Prostate gland (tissue), 2 donors: ENCODE measurements around the gene SEMA3G. TPM values are rescaled to one million over a fixed set of nuclear protein-coding genes. Genes with fewer than 3 reads are reported as not detected.

Source experiments
- DNase-seq: peaks from one replicate; pipeline ENCODE4 v3.0.0-alpha.2; 2019; ENCODE audit warnings: low spot score
- H3K27ac ChIP-seq, 2 donors: fragments of 200-600 bp; sonication (generic); 2 replicates each; pipeline ENCODE4 v1.5.1; 2017 to 2019
- H3K27me3 ChIP-seq: fragments of 200-600 bp; sonication (generic); replicated peaks from 2 replicates; pipeline ENCODE4 v1.5.1; 2019; ENCODE audit not compliant: insufficient read depth
- H3K36me3 ChIP-seq, 2 donors: fragments of 200-600 bp; sonication (generic); 1 replicate in 1 of 2; 2 replicates in 1 of 2; pipeline versions ENCODE4 v1.5.1 to v1.8.1; 2017 to 2019
- H3K4me1 ChIP-seq: fragments of 200-600 bp; sonication (generic); replicated peaks from 2 replicates; pipeline ENCODE4 v1.5.1; 2019
- H3K4me3 ChIP-seq, 2 donors: fragments of 200-600 bp; sonication (generic); 2 replicates each; pipeline ENCODE4 v1.5.1; 2017 to 2019
- H3K9me3 ChIP-seq: fragments of 200-600 bp; sonication (generic); 2 replicates; pipeline ENCODE4 v1.5.1; 2017
- POLR2A ChIP-seq: fragments of 450-650 bp; IDR thresholded peaks from one replicate; pipeline ENCODE4 v1.6.1; 2016; ENCODE audit warnings: antibody characterized with exemption, mild to moderate bottlenecking
- POLR2AphosphoS5 ChIP-seq: sonication (generic); formaldehyde crosslinking; IDR thresholded peaks from one replicate; pipeline ENCODE4 v1.6.1; 2017; ENCODE audit warnings: antibody characterized with exemption
- WGBS: methylation state at CpG from one replicate; pipeline ENCODE4 v1.1.5; 2018; 5-methylcytosine and 5-hydroxymethylcytosine counted together
- intact Hi-C: fragments of 100-400 bp; cut with DNase I; formaldehyde crosslinking; loops from one replicate; pipeline ENCODE4 v1.14.2; 2022
- total RNA-seq, 2 donors: library from RNA; depleted of rRNA; stranded (reverse); fragments of >200 nt; gene quantifications; one replicate each; pipeline ENCODE4 v1.1.0, GENCODE V29; 2016
- TF ChIP-seq, protein P1 (sequence below), 4 experiments: fragments of 200-600 bp in 2 of 4; fragments of 450-650 bp in 2 of 4; sonication (generic) in 2 of 4; IDR thresholded peaks; 1 replicate in 3 of 4; 2 replicates in 1 of 4; pipeline ENCODE4 v1.5.1; 2016 to 2019; ENCODE audit warnings: antibody characterized with exemption in 4 of 4, mild to moderate bottlenecking in 2 of 4, moderate library complexity in 2 of 4

The SEMA3G gene
- total RNA-seq, 2 donors from 2014 or later: 3.5 to 7.6 TPM

DNA sequence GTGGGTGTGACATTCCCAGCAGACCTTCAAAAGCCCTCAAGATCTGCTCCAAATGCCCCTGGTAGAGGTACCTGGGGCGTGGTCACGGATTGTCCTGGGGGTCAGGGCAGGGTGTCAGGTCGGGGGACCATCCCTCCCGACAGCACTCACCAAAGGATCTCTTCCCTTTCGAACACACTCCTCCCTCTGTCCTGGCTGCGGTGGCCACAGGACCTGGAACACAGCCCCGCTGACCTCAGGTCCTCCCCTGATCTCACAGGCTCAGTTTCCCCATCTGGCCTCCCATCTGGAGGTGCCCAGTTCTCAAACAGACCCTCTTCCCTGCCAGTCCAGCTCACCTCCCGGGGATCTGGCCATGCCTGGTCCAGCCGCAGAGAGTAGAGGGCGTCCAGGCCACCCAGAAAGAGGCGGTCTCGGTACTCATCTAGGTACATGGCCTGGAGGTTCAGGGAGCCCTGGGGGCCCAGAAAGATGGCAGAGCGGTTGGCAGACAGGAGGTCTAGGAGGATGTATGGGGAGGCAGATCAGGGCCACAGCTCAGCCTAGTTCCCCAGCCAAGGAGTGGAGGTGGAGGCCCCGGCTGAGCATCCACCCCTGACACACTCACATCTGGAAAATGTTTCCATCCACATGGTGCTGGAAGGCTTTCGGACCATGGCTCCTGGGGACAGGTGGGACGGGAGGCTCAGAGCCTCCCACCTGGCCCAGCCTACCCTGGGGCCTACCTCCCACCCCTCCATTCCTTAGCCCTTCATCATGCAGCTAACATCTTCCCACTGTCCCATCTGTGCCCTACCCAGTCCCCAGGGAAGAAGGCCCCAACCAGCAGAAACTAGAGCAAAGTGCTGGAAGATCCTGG, 2.3 kb downstream of the SEMA3G start:
- H3K27me3 ChIP-seq: no peaks in the 10 kb centered on the region
- H3K4me1 ChIP-seq: no peaks in the 10 kb centered on the region
- WGBS: 93% methylated on average over 16 of the region's 16 CpGs
- TF ChIP-seq POLR2A (no peak), POLR2AphosphoS5 (no peak)
- TF ChIP-seq, protein P1, sequence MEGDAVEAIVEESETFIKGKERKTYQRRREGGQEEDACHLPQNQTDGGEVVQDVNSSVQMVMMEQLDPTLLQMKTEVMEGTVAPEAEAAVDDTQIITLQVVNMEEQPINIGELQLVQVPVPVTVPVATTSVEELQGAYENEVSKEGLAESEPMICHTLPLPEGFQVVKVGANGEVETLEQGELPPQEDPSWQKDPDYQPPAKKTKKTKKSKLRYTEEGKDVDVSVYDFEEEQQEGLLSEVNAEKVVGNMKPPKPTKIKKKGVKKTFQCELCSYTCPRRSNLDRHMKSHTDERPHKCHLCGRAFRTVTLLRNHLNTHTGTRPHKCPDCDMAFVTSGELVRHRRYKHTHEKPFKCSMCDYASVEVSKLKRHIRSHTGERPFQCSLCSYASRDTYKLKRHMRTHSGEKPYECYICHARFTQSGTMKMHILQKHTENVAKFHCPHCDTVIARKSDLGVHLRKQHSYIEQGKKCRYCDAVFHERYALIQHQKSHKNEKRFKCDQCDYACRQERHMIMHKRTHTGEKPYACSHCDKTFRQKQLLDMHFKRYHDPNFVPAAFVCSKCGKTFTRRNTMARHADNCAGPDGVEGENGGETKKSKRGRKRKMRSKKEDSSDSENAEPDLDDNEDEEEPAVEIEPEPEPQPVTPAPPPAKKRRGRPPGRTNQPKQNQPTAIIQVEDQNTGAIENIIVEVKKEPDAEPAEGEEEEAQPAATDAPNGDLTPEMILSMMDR (IDR thresholded peaks at IDR 0.05): no peak
- intact Hi-C loops: no loop called here
- no peak for DNase-seq
- H3K4me3 ChIP-seq: no peak overlapping the region
- no peaks in the 10 kb centered on the region for H3K36me3 ChIP-seq
- no peaks in the 10 kb centered on the region for H3K9me3 ChIP-seq
- no peak overlapping the region for H3K27ac ChIP-seq

DNA sequence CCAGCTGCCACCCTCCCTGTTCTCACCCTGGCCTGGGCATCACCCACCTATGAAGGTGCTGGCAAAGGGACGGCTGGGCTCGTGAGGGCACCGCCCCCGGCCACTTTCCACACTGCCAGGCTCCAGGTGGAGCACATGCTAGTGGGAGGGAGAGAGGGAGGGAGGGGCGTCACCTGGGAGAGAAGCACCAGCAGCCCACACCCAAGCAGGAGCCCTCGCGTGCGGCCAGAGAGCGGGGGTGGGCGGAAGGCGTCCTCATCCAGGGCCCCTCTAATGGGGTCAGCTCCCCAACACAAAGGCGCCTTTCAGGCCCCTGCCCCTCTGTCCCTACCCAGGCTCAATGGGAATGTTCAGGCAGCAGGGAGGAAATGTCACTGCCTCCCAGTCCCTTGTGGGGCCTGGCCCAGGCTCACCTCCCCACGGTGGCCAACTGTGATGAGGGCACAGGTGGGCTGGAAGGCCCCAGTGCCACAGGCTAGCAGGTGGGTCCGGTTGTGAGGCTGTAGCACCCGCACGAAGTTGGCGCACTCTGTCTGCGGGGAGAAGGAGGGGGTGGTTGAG, 3.1 kb downstream of the SEMA3G start:
- H3K9me3 ChIP-seq: no peaks in the 10 kb centered on the region
- H3K36me3 ChIP-seq: no peaks in the 10 kb centered on the region
- no peaks in the 10 kb centered on the region for H3K27me3 ChIP-seq
- no peak overlapping the region for H3K27ac ChIP-seq
- TF ChIP-seq POLR2AphosphoS5: no peak
- no peak for TF ChIP-seq POLR2A
- TF ChIP-seq, protein P1 (IDR thresholded peaks at IDR 0.05): no peak
- intact Hi-C loops: no loop called here
- 83% methylated on average over 18 of the region's 18 CpGs for WGBS
- DNase-seq: no peak
- H3K4me3 ChIP-seq: no peak overlapping the region
- no peaks in the 10 kb centered on the region for H3K4me1 ChIP-seq

DNA sequence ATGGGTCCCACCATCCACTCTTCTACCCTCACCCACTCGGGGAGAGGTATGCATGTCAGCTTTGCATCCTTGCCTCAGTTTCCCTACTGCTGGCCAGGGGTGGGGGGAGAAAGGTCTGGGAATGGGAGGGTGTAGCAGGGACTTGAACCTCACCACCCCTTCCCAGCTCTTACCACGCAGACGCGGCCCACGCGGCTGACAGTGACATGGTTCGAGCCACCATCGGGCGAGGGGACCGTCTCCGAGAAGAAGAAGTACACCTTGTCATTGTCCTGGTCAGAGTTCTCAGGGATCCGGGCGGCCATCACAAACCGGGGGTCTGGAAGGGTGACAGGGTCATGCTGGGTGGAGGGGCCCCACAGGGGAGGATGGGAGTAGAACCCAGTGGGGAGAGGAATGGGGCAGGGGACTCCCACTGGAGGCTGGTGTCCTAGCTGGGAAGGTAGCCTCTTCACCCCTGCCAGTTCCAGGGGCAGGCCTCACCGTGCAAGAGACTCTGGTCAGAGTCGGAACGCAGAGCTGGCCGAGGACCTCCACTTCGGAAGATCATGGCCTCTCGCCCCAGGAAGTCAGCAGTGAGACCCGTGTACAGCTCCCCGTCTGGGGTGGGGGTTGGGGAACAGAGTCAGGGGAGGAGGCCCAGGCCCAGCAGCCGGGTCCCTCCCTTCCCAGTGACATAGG, 3.7 kb downstream of the SEMA3G start:
- no peaks in the 10 kb centered on the region for H3K4me1 ChIP-seq
- 89% methylated on average over 23 of the region's 23 CpGs for WGBS
- H3K9me3 ChIP-seq: no peaks in the 10 kb centered on the region
- TF ChIP-seq, protein P1 (IDR thresholded peaks at IDR 0.05): no peak
- TF ChIP-seq POLR2AphosphoS5 (no peak), POLR2A (no peak)
- no peaks in the 10 kb centered on the region for H3K36me3 ChIP-seq
- no peaks in the 10 kb centered on the region for H3K27me3 ChIP-seq
- intact Hi-C loops: no loop called here
- no peak for DNase-seq
- H3K4me3 ChIP-seq: no peak overlapping the region
- no peak overlapping the region for H3K27ac ChIP-seq

DNA sequence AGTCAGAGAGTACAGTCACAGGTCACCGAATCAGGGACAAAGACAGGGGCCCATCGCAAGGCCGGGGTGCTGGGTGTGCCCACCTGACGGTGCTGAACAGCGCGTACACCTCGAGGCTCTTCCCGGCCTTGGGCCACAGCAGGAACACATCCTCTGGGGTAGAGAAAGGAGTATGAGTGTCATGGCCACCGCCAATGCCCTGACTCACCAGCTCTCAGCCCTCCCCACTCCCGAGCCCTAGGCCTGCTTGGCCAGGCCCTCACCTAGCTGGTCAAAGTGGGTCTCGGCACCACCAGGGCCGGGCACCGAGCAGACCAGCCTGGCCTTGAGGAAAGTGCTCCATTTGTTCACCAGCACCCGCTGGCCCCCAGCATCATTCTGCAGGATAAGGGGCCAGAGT, 4.2 kb downstream of the SEMA3G start:
- Histone ChIP-seq H3K36me3 (no peaks in the 10 kb centered on the region), H3K4me3 (no peak overlapping the region), H3K27me3 (no peaks in the 10 kb centered on the region), H3K27ac (no peak overlapping the region), H3K4me1 (no peaks in the 10 kb centered on the region), H3K9me3 (no peaks in the 10 kb centered on the region)
- 93% methylated on average over 14 of the region's 14 CpGs for WGBS
- no peak for DNase-seq
- intact Hi-C loops: no loop called here
- no peak for TF ChIP-seq POLR2A

DNA sequence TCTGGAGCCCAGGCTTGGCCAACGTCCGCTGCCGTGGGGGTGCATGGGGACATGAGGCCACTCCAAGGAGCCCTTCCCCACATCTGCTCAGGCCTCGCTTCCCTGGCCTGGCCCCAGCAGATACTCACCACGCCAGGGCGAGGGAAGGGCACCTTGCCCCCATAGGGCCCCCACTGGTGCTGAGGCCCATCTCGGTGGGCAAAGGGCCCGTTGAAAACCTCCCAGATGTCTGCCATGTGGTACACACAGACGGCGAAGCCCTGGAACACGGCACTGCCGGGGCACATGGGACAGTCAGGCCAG, 4.7 kb downstream of the SEMA3G start:
- WGBS: 90% methylated on average over 6 of the region's 12 CpGs
- H3K4me1 ChIP-seq: no peaks in the 10 kb centered on the region
- no peaks in the 10 kb centered on the region for H3K9me3 ChIP-seq
- no peak for DNase-seq
- intact Hi-C loops: no loop called here
- TF ChIP-seq POLR2A (no peak), POLR2AphosphoS5 (no peak)
- TF ChIP-seq, protein P1 (IDR thresholded peaks at IDR 0.05): no peak
- no peaks in the 10 kb centered on the region for H3K36me3 ChIP-seq
- no peak overlapping the region for H3K27ac ChIP-seq
- H3K4me3 ChIP-seq: no peak overlapping the region
- no peaks in the 10 kb centered on the region for H3K27me3 ChIP-seq
